HepG2 (cell line): ENCODE results near the gene CKB. TPM values are rescaled to one million over a fixed set of nuclear protein-coding genes. Genes with fewer than 3 reads are reported as not detected.

Experiments
- ADNP ChIP-seq: sonication (generic); formaldehyde crosslinking; IDR thresholded peaks from 2 replicates; pipeline ENCODE4 v1.4.0; 2020; ENCODE audit warnings: missing genetic modification reagents
- GPN1 ChIP-seq: sonication (generic); formaldehyde crosslinking; IDR thresholded peaks from 2 replicates; pipeline ENCODE4 v1.5.1; 2020; ENCODE audit warnings: missing genetic modification reagents, borderline replicate concordance
- MXD4 ChIP-seq: IDR thresholded peaks from 2 replicates; pipeline ENCODE4 v1.6.1; 2016; ENCODE audit warnings: mild to moderate bottlenecking, missing biosample characterization, missing genetic modification reagents
- PCBP2 ChIP-seq: fragments of 200-400 bp; formaldehyde crosslinking; optimal IDR thresholded peaks from 2 replicates; pipeline ENCODE3; 2018; ENCODE audit warnings: low read length, low read depth; ENCODE audit not compliant: poor library complexity, severe bottlenecking
- POLR2AphosphoS2 ChIP-seq: IDR thresholded peaks from 2 replicates; pipeline ENCODE4 v1.6.1; 2011; ENCODE audit warnings: low read depth, low read length, improper control_type of control experiment
- PRMT3 ChIP-seq: sonication (generic); formaldehyde crosslinking; IDR thresholded peaks from 2 replicates; pipeline ENCODE4 v1.8.1; 2022; ENCODE audit warnings: low read depth, mild to moderate bottlenecking, moderate library complexity, missing genetic modification reagents, borderline replicate concordance
- RBFOX2 ChIP-seq: fragments of 200-400 bp; formaldehyde crosslinking; IDR thresholded peaks from 2 replicates; pipeline ENCODE4 v1.6.1; 2017; ENCODE audit warnings: low read depth, mild to moderate bottlenecking, low read length
- SALL1 ChIP-seq: sonication (generic); formaldehyde crosslinking; IDR thresholded peaks from 2 replicates; pipeline ENCODE4 v1.8.0; 2022; ENCODE audit warnings: mild to moderate bottlenecking, missing genetic modification reagents
- ZNF660 ChIP-seq: sonication (generic); formaldehyde crosslinking; IDR thresholded peaks from 2 replicates; pipeline ENCODE4 v1.5.1; 2020; ENCODE audit warnings: mild to moderate bottlenecking, low read depth, missing genetic modification reagents, borderline replicate concordance
- ZNF704 ChIP-seq: sonication (generic); formaldehyde crosslinking; IDR thresholded peaks from 2 replicates; pipeline ENCODE4 v1.8.1; 2023; ENCODE audit warnings: mild to moderate bottlenecking, inconsistent platforms, moderate library complexity, missing genetic modification reagents, borderline replicate concordance
- ZNF720 ChIP-seq: sonication (generic); formaldehyde crosslinking; IDR thresholded peaks from 2 replicates; pipeline ENCODE4 v1.4.0; 2020; ENCODE audit warnings: missing genetic modification reagents
- polyA plus RNA-seq, 8 experiments: library from polyadenylated mRNA; depleted of rRNA in 3 of 8; stranded (reverse) in 7 of 8; unstranded in 1 of 8; fragments of >200 nt; fragmentation: Illumina TruSeq in 4 of 8; extraction: Trizol in 4 of 8; gene quantifications; 2 replicates each; pipeline versions ENCODE4 v1.2.1 to v1.2.3, GENCODE V29; 2011 to 2016; ENCODE audit warnings: low read depth in 4 of 8, missing spikeins in 1 of 8, mixed read lengths in 1 of 8; ENCODE audit not compliant: insufficient read depth in 1 of 8
- total RNA-seq, 5 experiments: library from RNA; depleted of rRNA; stranded (reverse); fragments of >200 nt; fragmentation: Illumina TruSeq; extraction: Trizol; gene quantifications; 2 replicates each; pipeline ENCODE4 v1.2.3, GENCODE V29; 2016; ENCODE audit warnings: low read depth in 1 of 5
- TF ChIP-seq, protein P1 (sequence below): sonication (generic); formaldehyde crosslinking; IDR thresholded peaks from 2 replicates; pipeline ENCODE4 v1.4.0; 2020; ENCODE audit warnings: missing genetic modification reagents
- TF ChIP-seq, protein P2 (sequence below): sonication (generic); formaldehyde crosslinking; conservative IDR thresholded peaks from 2 replicates; pipeline ENCODE4 v1.8.0; 2022; ENCODE audit warnings: low read depth, missing genetic modification reagents

The CKB gene
- total and polyA plus RNA-seq, 2 of the 13 experiments (the other 11 are each of a cell fraction or from before 2014, with no cell fraction given): 82.3 to 217 TPM

GRCh38 chr14:103516426-103517173 lies 6.0 kb downstream of the CKB start (continued):
- TF ChIP-seq ZNF660 (CRISPR knock-in tag): no peak
- TF ChIP-seq RBFOX2: no peak
- TF ChIP-seq, protein P1, sequence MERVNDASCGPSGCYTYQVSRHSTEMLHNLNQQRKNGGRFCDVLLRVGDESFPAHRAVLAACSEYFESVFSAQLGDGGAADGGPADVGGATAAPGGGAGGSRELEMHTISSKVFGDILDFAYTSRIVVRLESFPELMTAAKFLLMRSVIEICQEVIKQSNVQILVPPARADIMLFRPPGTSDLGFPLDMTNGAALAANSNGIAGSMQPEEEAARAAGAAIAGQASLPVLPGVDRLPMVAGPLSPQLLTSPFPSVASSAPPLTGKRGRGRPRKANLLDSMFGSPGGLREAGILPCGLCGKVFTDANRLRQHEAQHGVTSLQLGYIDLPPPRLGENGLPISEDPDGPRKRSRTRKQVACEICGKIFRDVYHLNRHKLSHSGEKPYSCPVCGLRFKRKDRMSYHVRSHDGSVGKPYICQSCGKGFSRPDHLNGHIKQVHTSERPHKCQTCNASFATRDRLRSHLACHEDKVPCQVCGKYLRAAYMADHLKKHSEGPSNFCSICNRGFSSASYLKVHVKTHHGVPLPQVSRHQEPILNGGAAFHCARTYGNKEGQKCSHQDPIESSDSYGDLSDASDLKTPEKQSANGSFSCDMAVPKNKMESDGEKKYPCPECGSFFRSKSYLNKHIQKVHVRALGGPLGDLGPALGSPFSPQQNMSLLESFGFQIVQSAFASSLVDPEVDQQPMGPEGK (CRISPR knock-in tag): no peak
- no peak for TF ChIP-seq PCBP2
- TF ChIP-seq PRMT3 (CRISPR knock-in tag): no peak
- TF ChIP-seq, protein P2, sequence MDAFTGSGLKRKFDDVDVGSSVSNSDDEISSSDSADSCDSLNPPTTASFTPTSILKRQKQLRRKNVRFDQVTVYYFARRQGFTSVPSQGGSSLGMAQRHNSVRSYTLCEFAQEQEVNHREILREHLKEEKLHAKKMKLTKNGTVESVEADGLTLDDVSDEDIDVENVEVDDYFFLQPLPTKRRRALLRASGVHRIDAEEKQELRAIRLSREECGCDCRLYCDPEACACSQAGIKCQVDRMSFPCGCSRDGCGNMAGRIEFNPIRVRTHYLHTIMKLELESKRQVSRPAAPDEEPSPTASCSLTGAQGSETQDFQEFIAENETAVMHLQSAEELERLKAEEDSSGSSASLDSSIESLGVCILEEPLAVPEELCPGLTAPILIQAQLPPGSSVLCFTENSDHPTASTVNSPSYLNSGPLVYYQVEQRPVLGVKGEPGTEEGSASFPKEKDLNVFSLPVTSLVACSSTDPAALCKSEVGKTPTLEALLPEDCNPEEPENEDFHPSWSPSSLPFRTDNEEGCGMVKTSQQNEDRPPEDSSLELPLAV: no peak
- TF ChIP-seq ZNF704 (CRISPR knock-in tag): no peak
- TF ChIP-seq POLR2AphosphoS2: no peak
- TF ChIP-seq GPN1 (CRISPR knock-in tag): no peak
- no peak for TF ChIP-seq MXD4 (CRISPR knock-in tag)
- no peak for TF ChIP-seq ADNP
- TF ChIP-seq SALL1 (CRISPR knock-in tag): no peak
- TF ChIP-seq ZNF720: no peak
